ENCODE measurements around the gene HSPA8.

The HSPA8 gene

GRCh38 chr11:123051146-123051545, 10.8 kb downstream of the HSPA8 start:
- DNase-seq (ENCODE audit: low read depth in 2 of 2, low spot score in 1 of 2) = no peak

- DNase-seq (ENCODE audit: low read depth in 2 of 2, low spot score in 1 of 2) = no peak
These were observed 14.0 kb downstream of the HSPA8 start for GRCh38 chr11:123047947-123048293.

GRCh38 chr11:123047266-123047946, 14.5 kb downstream of the HSPA8 start:
- DNase-seq (ENCODE audit: low read depth in 2 of 2, low spot score in 1 of 2) = no peak

- DNase-seq (ENCODE audit: low read depth in 2 of 2, low spot score in 1 of 2) = no peak
These were observed 15.3 kb downstream of the HSPA8 start for GRCh38 chr11:123046473-123047259.

GRCh38 chr11:123045101-123045500, 16.8 kb downstream of the HSPA8 start:
- DNase-seq (ENCODE audit: low read depth in 2 of 2, low spot score in 1 of 2) = no peak

- DNase-seq (ENCODE audit: low read depth in 2 of 2, low spot score in 1 of 2) = no peak
These were observed 20.8 kb downstream of the HSPA8 start for GRCh38 chr11:123041185-123041584.

GRCh38 chr11:123040111-123040432, 21.9 kb downstream of the HSPA8 start:
- DNase-seq (ENCODE audit: low read depth in 2 of 2, low spot score in 1 of 2) = no peak

GRCh38 chr11:123035831-123036230, 26.1 kb downstream of the HSPA8 start:
- no peak for DNase-seq (ENCODE audit: low read depth in 2 of 2, low spot score in 1 of 2)

GRCh38 chr11:123034597-123034996, 27.3 kb downstream of the HSPA8 start:
- no peak for DNase-seq (ENCODE audit: low read depth in 2 of 2, low spot score in 1 of 2)

- DNase-seq (ENCODE audit: low read depth in 2 of 2, low spot score in 1 of 2) = no peak
These were observed 28.0 kb downstream of the HSPA8 start for GRCh38 chr11:123033895-123034294.

GRCh38 chr11:123030517-123030916, 31.4 kb downstream of the HSPA8 start:
- DNase-seq (ENCODE audit: low read depth in 2 of 2, low spot score in 1 of 2) = no peak

- no peak for DNase-seq (ENCODE audit: low read depth in 2 of 2, low spot score in 1 of 2)
These were observed 41.0 kb downstream of the HSPA8 start for GRCh38 chr11:123020968-123021367.

- DNase-seq (ENCODE audit: low read depth in 2 of 2, low spot score in 1 of 2) = no peak
These were observed 43.2 kb downstream of the HSPA8 start for GRCh38 chr11:123018702-123019101.

GRCh38 chr11:123011510-123011909, 50.4 kb downstream of the HSPA8 start:
- no peak for DNase-seq (ENCODE audit: low read depth in 2 of 2, low spot score in 1 of 2)
